ENCODE results near the gene CCHCR1.

CCHCR1 gene

DNA sequence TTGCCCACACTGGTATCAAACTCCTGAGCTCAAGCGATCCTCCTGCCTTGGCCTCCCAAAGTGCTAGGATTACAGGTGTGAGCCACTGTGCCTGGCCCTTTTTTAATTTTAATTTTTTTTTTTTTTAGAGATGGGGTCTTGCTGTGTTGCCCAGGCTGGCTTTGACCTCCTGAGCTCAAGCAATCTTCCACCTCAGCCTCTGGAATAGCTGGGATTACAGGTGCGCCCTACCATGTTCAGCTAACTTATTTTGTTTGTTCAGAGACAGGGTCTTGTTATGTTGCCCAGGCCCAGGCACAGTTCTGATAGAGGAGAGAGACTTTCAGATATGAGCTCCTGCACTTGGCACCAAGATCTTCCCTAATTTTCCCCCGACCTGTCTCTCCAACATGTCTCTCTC, 26.9 kb downstream of the CCHCR1 start:
- H3K9me3 ChIP-seq: no peaks in the 10 kb centered on the region
- no peaks in the 10 kb centered on the region for H4K20me1 ChIP-seq
- H3K9ac ChIP-seq: no peak overlapping the region
- no peak overlapping the region for H3K4me3 ChIP-seq
- H3K27ac ChIP-seq: no peak overlapping the region
- no peaks in the 10 kb centered on the region for H3K27me3 ChIP-seq
- no peak overlapping the region for H3K4me2 ChIP-seq
- H3K4me1 ChIP-seq: peaks cover 3% of the 10 kb centered on the region
- TF ChIP-seq Cebpa-rat (IDR thresholded peaks at IDR 0.05): no peak
- H3K36me3 ChIP-seq: no peaks in the 10 kb centered on the region

DNA sequence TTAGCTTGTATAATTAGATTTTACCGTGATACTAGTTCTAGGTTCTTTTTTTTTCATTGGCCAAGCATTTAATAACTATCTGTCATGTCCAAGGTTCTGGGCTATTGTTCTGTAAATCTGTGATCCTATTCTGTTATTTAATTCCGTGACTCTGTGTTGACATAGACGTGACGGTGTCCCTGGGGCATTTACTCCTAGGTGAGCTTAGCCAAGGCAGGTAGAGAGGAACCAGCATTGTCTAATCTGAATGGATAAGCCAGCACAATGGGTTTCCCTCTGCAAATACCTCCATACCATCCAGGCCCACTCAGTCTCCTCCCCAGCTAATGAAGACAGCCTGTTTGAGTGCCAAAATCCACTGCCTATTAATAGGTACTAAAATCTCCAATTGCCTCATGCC, 28.5 kb downstream of the CCHCR1 start:
- H3K27ac ChIP-seq: no peak overlapping the region
- H4K20me1 ChIP-seq: no peaks in the 10 kb centered on the region
- H3K27me3 ChIP-seq: no peaks in the 10 kb centered on the region
- TF ChIP-seq Cebpa-rat (IDR thresholded peaks at IDR 0.05): no peak
- H3K4me1 ChIP-seq: peaks cover 11% of the 10 kb centered on the region
- H3K4me3 ChIP-seq: no peak overlapping the region
- no peaks in the 10 kb centered on the region for H3K9me3 ChIP-seq
- no peaks in the 10 kb centered on the region for H3K36me3 ChIP-seq
- H3K9ac ChIP-seq: no peak overlapping the region
- no peak overlapping the region for H3K4me2 ChIP-seq

DNA sequence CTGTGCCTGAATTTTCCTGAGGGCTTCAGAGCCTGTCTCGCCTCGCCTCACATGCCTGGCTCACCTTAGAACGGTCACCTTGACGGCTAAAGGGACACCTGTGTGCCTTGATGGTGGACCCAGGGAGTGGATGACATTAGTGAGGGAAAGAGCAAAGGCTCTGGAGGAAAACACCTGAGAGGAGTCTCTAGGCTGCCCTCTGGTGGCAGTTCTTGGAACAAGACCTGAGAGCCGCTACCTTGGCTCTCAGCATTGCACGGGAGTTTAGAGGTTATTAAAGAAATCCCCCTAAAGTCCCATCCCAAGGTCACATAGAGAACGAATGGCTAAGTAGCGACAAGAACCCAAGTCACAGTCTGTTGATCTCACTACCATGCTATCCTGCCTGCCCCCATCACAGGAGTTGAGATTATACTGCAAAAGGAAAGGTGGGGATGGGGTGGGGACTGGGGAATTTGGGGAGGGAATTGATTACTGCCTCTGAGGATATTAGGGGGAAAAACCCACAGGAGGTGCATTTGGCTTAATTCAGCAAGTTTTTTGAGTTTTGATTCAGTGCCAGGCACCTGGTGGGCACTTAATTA, 29.4 kb downstream of the CCHCR1 start:
- no peak for TF ChIP-seq Cebpa-rat (IDR thresholded peaks at IDR 0.05)
- no peaks in the 10 kb centered on the region for H3K27me3 ChIP-seq
- H4K20me1 ChIP-seq: no peaks in the 10 kb centered on the region
- H3K36me3 ChIP-seq: no peaks in the 10 kb centered on the region
- no peak overlapping the region for H3K27ac ChIP-seq
- no peak overlapping the region for H3K9ac ChIP-seq
- no peak overlapping the region for H3K4me3 ChIP-seq
- H3K4me1 ChIP-seq: peaks cover 13% of the 10 kb centered on the region
- H3K9me3 ChIP-seq: no peaks in the 10 kb centered on the region
- no peak overlapping the region for H3K4me2 ChIP-seq

DNA sequence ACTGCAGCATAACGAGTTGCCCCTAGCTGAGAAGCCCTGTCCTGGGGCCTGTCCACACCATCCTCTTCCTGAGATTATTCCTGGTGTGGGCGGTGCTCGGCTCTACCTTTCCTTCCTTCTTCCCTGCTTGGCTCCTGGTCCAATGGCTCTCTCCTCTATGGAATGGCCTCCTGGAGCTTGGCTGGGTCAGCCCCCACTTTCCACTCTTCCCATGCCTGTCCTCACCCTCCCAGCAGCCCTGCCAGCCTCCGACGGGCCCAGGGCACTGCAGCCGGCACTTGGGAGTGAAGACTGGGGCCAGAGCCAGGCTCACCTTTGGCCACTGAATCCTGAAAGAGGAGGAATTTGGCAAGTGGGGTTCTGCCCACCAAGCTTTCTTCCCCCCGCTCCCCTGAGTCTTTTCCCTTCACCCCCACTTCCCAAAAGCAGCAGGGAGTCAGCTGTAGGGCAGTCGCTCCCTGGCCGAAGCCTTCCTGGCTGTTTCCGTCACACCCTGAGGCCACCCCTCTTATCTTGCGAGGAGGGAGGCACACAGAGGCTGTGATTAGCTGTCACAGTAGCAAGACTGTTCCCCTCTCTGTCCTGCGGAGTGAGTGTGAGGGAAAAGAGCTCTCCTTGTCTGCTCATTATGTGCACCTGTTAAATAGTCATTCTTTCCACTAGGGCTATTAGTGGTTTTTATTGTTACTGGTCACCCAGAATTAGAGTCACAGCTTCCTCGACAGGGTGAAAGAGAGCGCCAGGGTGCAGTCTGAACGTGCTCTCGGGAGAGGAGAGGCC, 31.0 kb downstream of the CCHCR1 start:
- Histone ChIP-seq H4K20me1 (no peaks in the 10 kb centered on the region), H3K9ac (no peak overlapping the region), H3K36me3 (no peaks in the 10 kb centered on the region), H3K9me3 (no peaks in the 10 kb centered on the region), H3K4me3 (no peak overlapping the region), H3K27ac (no peak overlapping the region), H3K27me3 (no peaks in the 10 kb centered on the region), H3K4me1 (peaks cover 29% of the 10 kb centered on the region), H3K4me2 (no peak overlapping the region)
- no peak for TF ChIP-seq Cebpa-rat (IDR thresholded peaks at IDR 0.05)

DNA sequence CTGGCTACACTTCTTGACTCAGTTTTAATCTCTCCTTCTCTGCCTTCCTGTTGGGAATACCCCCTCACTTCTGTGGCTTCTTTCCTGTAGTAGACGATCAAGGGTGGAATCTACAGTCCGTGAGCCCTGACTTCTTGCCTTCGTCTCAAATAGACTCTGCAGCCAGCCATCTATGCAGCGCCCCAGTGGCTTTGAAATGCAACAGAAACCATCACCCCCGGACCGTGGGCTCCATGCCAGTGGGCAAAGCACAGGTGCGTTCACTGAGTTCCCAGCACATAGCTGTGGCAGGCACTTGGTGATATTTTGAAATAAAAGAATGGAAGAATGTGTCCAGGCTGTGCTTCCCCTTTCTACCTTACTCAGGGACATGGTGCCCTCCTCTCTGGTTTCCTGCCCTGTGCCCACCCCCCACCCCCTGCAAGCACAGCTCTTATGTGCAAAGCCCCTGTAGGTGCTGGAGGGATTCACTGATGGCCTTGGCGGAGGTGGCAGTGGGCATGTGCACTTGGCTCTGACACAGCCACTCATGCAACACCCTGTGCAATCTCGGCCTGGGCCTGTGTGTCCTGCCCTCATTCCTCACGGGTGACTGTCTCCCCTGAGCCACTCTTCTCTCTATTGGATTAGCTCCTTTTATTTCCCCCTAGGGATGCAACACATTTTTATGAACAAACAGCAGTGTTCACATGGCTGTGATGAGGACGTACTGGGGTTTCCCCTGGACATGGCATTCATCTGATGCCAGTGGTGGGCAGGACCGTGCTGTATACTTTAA, 31.8 kb downstream of the CCHCR1 start:
- Histone ChIP-seq H3K4me3 (no peak overlapping the region), H3K9ac (no peak overlapping the region), H3K4me2 (no peak overlapping the region), H3K36me3 (no peaks in the 10 kb centered on the region), H3K9me3 (no peaks in the 10 kb centered on the region), H3K4me1 (peaks cover 29% of the 10 kb centered on the region), H3K27ac (no peak overlapping the region), H4K20me1 (no peaks in the 10 kb centered on the region), H3K27me3 (no peaks in the 10 kb centered on the region)
- TF ChIP-seq Cebpa-rat (IDR thresholded peaks at IDR 0.05): no peak

DNA sequence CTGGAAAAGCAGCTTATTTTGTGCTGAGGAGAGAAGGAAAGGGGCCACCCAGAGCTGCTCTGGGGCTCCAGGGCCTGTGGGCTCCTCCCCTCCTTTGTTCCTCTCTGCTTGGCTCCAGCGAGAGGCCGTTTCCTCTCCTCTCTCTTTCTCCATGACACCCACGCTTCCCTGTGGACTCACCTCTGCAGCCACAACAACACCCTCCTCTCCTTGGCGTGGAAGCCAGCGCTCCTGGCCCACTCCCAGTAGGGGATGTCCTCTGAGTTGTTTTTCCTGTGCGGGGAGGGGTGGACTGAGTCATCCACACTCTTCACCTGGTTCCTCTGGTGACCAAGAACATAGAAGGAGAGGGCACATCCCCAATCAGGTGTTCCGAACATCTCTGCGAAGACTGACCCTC, 32.4 kb downstream of the CCHCR1 start:
- H3K4me2 ChIP-seq: no peak overlapping the region
- TF ChIP-seq Cebpa-rat (IDR thresholded peaks at IDR 0.05): no peak
- peaks cover 29% of the 10 kb centered on the region for H3K4me1 ChIP-seq
- H3K27ac ChIP-seq: no peak overlapping the region
- H3K9me3 ChIP-seq: no peaks in the 10 kb centered on the region
- no peaks in the 10 kb centered on the region for H4K20me1 ChIP-seq
- no peak overlapping the region for H3K4me3 ChIP-seq
- H3K36me3 ChIP-seq: no peaks in the 10 kb centered on the region
- H3K9ac ChIP-seq: no peak overlapping the region
- H3K27me3 ChIP-seq: no peaks in the 10 kb centered on the region

DNA sequence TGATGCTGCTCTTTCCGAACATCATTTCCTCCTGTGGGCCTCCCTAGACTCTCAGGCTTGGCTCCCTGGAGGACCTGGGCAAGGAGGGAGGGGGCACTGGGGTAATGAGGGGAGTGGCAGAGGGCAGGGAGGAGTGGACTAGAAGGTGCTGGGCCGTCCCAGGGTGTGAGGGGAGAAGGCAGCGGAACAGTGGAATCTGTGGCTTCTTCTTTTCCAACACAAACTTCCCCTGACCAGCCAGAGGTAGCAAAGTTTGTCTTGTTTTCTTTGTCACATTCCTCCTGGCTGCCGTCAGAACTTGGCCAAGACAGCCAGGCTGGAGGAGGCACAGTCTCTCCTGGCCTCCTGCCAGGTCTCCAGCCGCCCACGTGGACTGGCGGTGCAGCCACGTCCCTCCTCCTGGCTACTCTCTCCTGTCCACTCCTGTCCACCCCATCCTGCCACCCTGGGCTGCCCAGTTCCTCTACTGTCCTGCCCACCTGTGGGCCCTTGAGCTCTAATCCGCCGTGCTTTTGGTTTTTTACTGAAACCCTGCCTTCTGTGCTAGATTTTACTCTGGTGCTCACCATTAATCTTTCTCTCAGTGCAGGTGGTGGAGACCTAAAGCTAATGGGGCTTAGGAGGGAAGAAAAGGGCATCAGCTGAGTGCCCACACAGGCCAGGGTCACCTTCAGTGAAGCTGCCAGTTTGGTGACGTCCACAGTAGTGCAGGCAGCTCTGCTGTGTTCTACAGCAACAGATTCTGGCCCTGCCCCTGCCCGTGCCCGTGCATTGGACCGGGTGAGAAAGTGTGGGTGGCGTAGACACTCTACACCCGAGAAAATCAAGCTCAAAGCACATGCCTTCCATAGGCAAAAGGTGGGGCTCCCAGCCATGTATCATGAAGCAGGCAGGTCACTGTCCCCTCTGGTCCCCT, 34.6 kb downstream of the CCHCR1 start:
- H3K4me1 ChIP-seq: peaks cover 29% of the 10 kb centered on the region
- peak overlapping the region; percentile 55 for H3K4me2 ChIP-seq
- H4K20me1 ChIP-seq: no peaks in the 10 kb centered on the region
- H3K9me3 ChIP-seq: no peaks in the 10 kb centered on the region
- H3K9ac ChIP-seq: no peak overlapping the region
- no peaks in the 10 kb centered on the region for H3K36me3 ChIP-seq
- no peak for TF ChIP-seq Cebpa-rat (IDR thresholded peaks at IDR 0.05)
- H3K27ac ChIP-seq: no peak overlapping the region
- no peaks in the 10 kb centered on the region for H3K27me3 ChIP-seq
- H3K4me3 ChIP-seq: no peak overlapping the region

DNA sequence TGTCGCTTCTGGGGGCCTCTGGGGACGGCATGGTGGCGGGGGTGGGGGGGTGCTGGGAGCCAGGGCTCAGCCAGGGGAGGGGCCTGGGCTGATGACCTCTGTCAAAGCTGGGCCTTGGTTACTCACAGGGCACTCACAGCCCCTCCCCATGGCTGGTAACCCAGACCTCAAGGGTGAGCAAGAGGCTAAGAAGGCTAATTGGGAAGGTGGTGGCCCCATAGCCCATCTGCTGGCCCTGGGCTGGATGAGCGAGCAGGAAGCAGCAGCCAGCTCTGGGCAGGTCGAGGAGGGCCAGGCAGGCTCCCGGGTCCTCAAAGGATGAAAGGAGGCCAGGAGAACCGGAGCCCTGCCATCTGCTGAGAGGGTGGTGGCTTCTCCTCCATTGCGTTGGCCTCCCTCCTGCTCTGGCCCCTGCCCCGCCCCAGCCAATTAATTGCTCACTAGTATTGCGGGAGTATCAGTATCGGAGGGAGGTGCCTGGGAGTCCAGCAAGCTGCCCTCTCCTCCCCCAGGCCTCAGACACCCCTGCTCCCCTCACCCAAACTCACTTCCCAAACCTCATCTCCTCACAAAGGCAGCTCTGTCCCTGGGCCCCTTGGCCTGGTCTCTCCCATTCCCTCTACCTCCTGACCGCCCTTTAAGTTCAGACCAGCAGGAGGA, 36.3 kb downstream of the CCHCR1 start:
- Histone ChIP-seq H3K9ac (no peak overlapping the region), H3K4me3 (no peak overlapping the region), H3K27ac (no peak overlapping the region), H3K4me2 (no peak overlapping the region), H3K4me1 (peaks cover 29% of the 10 kb centered on the region), H3K27me3 (no peaks in the 10 kb centered on the region), H4K20me1 (no peaks in the 10 kb centered on the region), H3K36me3 (no peaks in the 10 kb centered on the region), H3K9me3 (no peaks in the 10 kb centered on the region)
- no peak for TF ChIP-seq Cebpa-rat (IDR thresholded peaks at IDR 0.05)

All from BLaER1 (cell line).